Mononuclear cell (primary cell): ENCODE results near the gene LTB4R. TPM values are rescaled to one million over a fixed set of nuclear protein-coding genes. Genes with fewer than 3 reads are reported as not detected.
A peak's percentile ranks its signal among the peaks of the same experiment; 100 is the strongest.

Source experiments
- H3K27me3 ChIP-seq: 2 replicates; pipeline ENCODE4 v1.6.0; 2011; ENCODE audit warnings: low read length, control low read depth; ENCODE audit not compliant: insufficient read depth
- H3K4me1 ChIP-seq: 2 replicates; pipeline ENCODE4 v1.5.1; 2011; ENCODE audit warnings: mild to moderate bottlenecking, low read length, control low read depth; ENCODE audit not compliant: insufficient read depth
- H3K4me3 ChIP-seq: 2 replicates; pipeline ENCODE4 v1.5.1; 2011; ENCODE audit warnings: mild to moderate bottlenecking, low read length, moderate library complexity
- H3K9me3 ChIP-seq: 2 replicates; pipeline ENCODE4 v1.5.1; 2011; ENCODE audit warnings: low read depth, mild to moderate bottlenecking, control low read depth, low read length
- total RNA-seq: library from RNA; depleted of rRNA; stranded (reverse); fragments of >200 nt; gene quantifications from one replicate; pipeline ENCODE4 v1.2.3, GENCODE V29; 2012

LTB4R gene
- total RNA-seq, 1 donor = 12.5 TPM

- Histone ChIP-seq H3K27me3 (no peaks in the 10 kb centered on the region), H3K9me3 (no peaks in the 10 kb centered on the region), H3K4me1 (peaks cover 52% of the 10 kb centered on the region), H3K4me3 (no peak within 1 kb of the TSS)
Observed at GRCh38 chr14:24307575-24308341, 3.5 kb upstream of the LTB4R start, which contains the start of gene CIDEB. CIDEB (minus strand) TSS chr14:24307977; CDS start chr14:24307858, 119 bp downstream.

DNA sequence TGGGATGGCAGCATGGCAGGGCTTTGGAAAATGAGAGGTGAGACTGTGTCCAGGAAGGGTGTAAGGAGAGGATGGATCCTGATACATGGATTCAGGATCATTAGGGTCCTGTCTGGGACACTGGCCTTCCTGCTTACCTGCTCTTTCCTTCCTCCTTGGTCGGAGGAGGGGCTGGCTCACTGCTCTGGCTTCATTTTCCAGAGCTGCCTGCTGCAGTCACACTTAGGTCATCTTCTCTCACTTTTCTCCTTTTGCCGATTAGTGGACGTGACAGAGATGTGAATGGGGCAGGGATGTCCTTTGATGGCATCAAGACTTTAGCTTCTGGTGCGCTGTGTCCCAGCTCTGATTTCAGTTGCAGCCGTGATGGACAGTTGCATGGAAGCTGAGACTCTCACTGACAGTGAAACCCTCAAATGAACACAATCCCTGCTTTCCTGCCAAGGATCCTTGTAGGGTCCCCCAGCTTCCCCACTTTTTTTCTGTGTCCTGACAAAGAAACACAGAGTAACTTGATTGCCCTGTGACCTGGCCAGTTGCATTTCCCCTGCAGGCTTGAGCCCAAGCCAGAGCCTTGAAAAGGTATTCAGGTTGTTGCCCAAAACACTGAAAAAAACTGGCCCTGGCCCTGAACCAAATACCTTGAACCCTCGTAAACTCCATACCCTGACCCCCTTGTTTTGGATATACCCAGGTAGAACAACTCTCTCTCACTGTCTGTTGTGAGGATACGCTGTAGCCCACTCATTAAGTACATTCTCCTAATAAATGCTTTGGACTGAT, 2.8 kb upstream of the LTB4R start:
- Histone ChIP-seq H3K4me1 (peaks cover 60% of the 10 kb centered on the region), H3K4me3 (no peak overlapping the region), H3K9me3 (no peaks in the 10 kb centered on the region), H3K27me3 (no peaks in the 10 kb centered on the region)

DNA sequence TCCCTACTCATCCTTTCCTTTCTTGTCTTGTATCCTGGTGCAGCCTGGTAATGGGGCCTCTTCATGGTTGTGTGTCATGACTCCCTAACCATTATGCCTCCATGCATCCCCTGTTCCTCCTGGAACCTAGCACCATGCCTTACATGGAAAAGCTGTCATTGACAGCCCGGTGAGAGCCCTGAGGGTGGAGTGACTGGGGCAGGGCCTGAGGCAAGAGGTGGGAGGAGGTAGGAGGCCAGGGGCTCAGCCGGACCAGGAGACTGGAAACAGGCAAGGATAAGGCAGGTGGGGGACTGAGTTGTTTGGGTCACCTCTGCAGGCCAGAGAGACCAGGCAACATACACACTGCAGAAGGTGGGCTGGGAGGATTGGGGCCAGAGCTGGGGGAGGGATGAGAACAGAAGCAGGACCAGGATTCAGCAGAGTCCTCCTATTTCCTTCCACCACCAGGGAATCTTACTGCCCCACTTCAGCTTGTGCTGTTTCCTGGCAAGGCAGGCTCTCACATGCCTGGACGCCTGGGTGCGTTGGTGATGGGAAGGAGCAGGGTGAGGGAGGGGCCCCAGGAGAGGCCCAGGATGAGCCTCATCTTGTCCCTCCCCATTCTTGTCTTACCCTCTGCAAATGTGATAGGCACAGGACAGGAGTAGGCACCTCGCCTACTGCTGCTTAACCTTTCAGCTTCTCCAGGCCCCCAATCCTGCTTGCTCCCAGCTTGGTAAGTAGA, 1.6 kb upstream of the LTB4R start, which contains the start of gene LTB4R2:
Gene LTB4R2, plus strand, starts transcription at position 603 of the 727 bp plus-strand sequence. CDS start 525 bp downstream, outside the sequence.
- Histone ChIP-seq H3K27me3 (no peaks in the 10 kb centered on the region), H3K9me3 (no peaks in the 10 kb centered on the region), H3K4me1 (peaks cover 72% of the 10 kb centered on the region), H3K4me3 (peak within 1 kb of the TSS; percentile 47)

- Histone ChIP-seq H3K9me3 (no peaks in the 10 kb centered on the region), H3K27me3 (no peaks in the 10 kb centered on the region), H3K4me3 (peak overlapping the region; percentile 47), H3K4me1 (peaks cover 77% of the 10 kb centered on the region)
Observed at GRCh38 chr14:24310265-24310645, 1.0 kb upstream of the LTB4R start.

DNA sequence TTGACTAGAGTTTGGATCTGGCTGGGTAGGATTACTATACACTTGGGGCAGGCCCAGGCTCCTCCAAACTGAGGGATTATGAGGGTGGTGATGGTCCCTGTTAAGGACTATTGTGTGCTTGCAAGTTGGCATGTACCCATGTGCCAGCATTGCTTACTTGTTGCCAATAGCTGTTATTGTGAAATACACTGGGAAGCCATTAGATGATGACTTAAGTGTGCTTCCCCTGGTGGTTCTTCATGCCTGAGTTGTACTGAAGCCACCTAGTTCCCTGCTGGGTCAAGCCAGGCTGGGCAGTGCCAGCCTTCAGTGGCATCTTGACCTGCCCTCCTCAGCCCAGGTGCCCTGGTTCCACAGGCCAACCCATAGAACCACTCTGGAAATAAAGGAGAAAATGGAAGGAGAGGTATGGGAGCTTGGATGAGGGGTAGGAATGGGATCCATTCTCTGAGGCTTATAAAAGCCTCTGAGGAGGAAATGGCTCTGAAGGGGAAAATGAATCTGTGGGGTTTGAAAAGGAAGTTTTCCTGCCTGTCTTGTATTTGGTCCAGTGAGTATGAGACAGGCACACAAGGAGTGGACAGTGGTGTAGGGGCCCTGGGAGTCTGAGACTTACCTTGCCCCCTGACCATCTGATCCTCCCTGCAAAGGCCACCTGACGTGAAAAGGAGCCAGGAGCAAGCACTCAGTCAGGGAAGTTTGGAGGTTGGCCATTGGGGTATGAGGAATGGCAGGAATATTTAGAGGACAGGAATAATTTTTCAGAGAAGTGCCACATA, 724 bp downstream of the LTB4R start:
- Histone ChIP-seq H3K27me3 (no peaks in the 10 kb centered on the region), H3K9me3 (no peaks in the 10 kb centered on the region), H3K4me3 (peak overlapping the region; percentile 47), H3K4me1 (peaks cover 95% of the 10 kb centered on the region)

- no peaks in the 10 kb centered on the region for H3K9me3 ChIP-seq
- peak overlapping the region; percentile 47 for H3K4me3 ChIP-seq
- no peaks in the 10 kb centered on the region for H3K27me3 ChIP-seq
- peaks cover 100% of the 10 kb centered on the region for H3K4me1 ChIP-seq
Observed at GRCh38 chr14:24312736-24313507, 1.6 kb downstream of the LTB4R start.

DNA sequence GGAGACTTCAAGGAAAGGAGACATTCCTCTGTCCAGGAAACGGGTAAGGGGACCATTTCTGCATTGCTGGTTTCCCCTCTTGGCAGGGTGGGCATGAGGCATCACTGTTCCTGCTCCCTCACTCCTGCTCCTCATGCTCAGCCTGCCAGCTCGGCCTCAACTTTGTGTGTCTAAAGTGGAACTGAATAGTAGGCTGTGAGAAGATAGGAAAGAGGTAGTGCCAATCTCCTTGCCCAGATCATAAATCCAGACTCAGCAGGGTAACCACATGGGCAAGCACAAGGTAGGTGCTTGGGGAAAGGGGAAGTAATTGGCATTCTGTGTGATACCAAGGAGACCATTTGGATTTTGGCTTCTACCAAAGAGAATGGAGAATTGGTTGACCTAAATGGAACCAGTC, 2.6 kb downstream of the LTB4R start:
- Histone ChIP-seq H3K27me3 (no peaks in the 10 kb centered on the region), H3K9me3 (no peaks in the 10 kb centered on the region), H3K4me1 (peaks cover 100% of the 10 kb centered on the region), H3K4me3 (no peak overlapping the region)

- peaks cover 96% of the 10 kb centered on the region for H3K4me1 ChIP-seq
- H3K4me3 ChIP-seq = peak overlapping the region; percentile 34
- H3K27me3 ChIP-seq = no peaks in the 10 kb centered on the region
- H3K9me3 ChIP-seq = no peaks in the 10 kb centered on the region
Observed at GRCh38 chr14:24314377-24315193, 3.3 kb downstream of the LTB4R start.

DNA sequence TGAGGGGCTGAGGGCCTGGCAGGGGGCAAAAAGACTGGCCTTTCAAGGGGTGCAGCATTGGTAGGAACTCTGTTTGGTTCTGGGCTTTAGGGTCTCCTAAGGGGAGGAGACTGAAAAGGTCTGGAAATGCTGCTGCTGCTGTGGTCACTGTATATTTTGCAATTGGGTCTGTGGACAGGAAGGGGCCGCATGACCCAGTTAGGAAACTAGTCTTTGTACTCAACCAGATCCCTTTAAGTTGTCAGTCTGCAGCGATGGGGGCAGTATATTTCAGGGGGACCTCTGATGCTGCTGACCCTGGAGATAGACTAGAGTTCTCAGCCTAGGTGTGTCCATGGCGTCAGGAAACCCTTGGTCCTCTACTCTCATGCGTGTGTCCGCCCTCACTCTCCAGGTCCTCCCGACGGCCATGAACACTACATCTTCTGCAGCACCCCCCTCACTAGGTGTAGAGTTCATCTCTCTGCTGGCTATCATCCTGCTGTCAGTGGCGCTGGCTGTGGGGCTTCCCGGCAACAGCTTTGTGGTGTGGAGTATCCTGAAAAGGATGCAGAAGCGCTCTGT, 4.0 kb downstream of the LTB4R start:
- H3K9me3 ChIP-seq = no peaks in the 10 kb centered on the region
- H3K4me1 ChIP-seq = peaks cover 89% of the 10 kb centered on the region
- no peaks in the 10 kb centered on the region for H3K27me3 ChIP-seq
- H3K4me3 ChIP-seq = peak overlapping the region; percentile 34

GRCh38 chr14:24315807-24316596, 4.7 kb downstream of the LTB4R start:
- no peaks in the 10 kb centered on the region for H3K9me3 ChIP-seq
- peak overlapping the region; percentile 34 for H3K4me3 ChIP-seq
- H3K27me3 ChIP-seq = no peaks in the 10 kb centered on the region
- H3K4me1 ChIP-seq = peaks cover 82% of the 10 kb centered on the region

- H3K4me1 ChIP-seq = peaks cover 76% of the 10 kb centered on the region
- no peaks in the 10 kb centered on the region for H3K9me3 ChIP-seq
- H3K4me3 ChIP-seq = no peak overlapping the region
- H3K27me3 ChIP-seq = no peaks in the 10 kb centered on the region
Observed at GRCh38 chr14:24316597-24316950, 5.3 kb downstream of the LTB4R start.

GRCh38 chr14:24317141-24317928, 6.0 kb downstream of the LTB4R start:
- Histone ChIP-seq H3K27me3 (no peaks in the 10 kb centered on the region), H3K9me3 (no peaks in the 10 kb centered on the region), H3K4me3 (no peak overlapping the region), H3K4me1 (peaks cover 68% of the 10 kb centered on the region)
